A549 treated with GW870086 at 1 μM for 4 hours (cell line): Measurements from ENCODE around the gene EMX2. TPM values are rescaled to one million over a fixed set of nuclear protein-coding genes. Genes with fewer than 3 reads are reported as not detected.

Experiments
- total RNA-seq: library from RNA; stranded (reverse); fragments of 200-300 nt; extraction: Qiagen RNA extraction; gene quantifications from 5 replicates; pipeline ENCODE4 v1.2.3, GENCODE V29; 2022; ENCODE audit warnings: low read depth

The EMX2 gene
- total RNA-seq = not detected in 5 replicates

DNA sequence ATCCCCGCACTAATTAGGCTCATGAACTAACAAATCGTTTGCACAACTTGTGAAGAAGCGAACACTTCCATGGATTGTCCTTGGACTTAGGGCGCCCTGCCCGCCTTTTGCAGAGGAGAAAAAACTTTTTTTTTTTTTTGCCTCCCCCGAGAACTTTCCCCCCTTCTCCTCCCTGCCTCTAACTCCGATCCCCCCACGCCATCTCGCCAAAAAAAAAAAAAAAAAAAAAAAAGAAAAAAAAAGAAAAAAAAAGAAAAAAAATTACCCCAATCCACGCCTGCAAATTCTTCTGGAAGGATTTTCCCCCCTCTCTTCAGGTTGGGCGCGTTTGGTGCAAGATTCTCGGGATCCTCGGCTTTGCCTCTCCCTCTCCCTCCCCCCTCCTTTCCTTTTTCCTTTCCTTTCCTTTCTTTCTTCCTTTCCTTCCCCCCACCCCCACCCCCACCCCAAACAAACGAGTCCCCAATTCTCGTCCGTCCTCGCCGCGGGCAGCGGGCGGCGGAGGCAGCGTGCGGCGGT is at the start of gene EMX2:
Gene EMX2 (plus strand): TSS at position 41 of the 519 bp plus-strand sequence. CDS start 522 bp downstream, outside the sequence.

Other genes with a start within 250 kb of the EMX2 start
- gene PDZD8, start 167.3 kb upstream of the EMX2 start, total RNA-seq = 19.3 to 32.0 TPM (median 28.8 TPM) in 5 replicates